K562 (cell line): ENCODE results near the gene NIPBL. TPM values are rescaled to one million over a fixed set of nuclear protein-coding genes. Genes with fewer than 3 reads are reported as not detected.

ENCODE experiments used
- ATAC-seq: fragments of 200-7000 bp; cut with Tn5 transposase; 3 replicates; pipeline ENCODE4 v1.9.1; 2020; ENCODE audit warnings: moderate library complexity
- BruUV-seq: library from RNA; stranded (reverse); fragments of 400-500 nt; replicated peaks from 2 replicates; lab custom pipeline; 2021; lab: Mats Ljungman, UMichigan
- CTCF ChIA-PET: fragments of 300-600 bp; formaldehyde crosslinking; extraction: SDS; loops from one replicate; lab custom pipeline; 2021; ENCODE audit warnings: low intra/inter-chr PET ratio; lab: Yijun Ruan, JAX
- POLR2A ChIA-PET: fragments of 300-600, 350-650 bp; sonication (Branson Sonifier 250); formaldehyde crosslinking; extraction: SDS; loops from one replicate; lab custom pipeline; 2021; ENCODE audit warnings: antibody characterized with exemption, inconsistent platforms; lab: Yijun Ruan, JAX
- DNase-seq, 4 experiments: peaks; one replicate each; pipeline versions ENCODE4 v3.0.0 to v3.0.0-alpha.2; 2011 to 2018; ENCODE audit warnings: low spot score in 3 of 4, mixed read lengths in 3 of 4; ENCODE audit errors: extremely low read depth in 1 of 4
- FAIRE-seq: peaks from 2 replicates; lab custom pipeline; 2011; peaks lifted over from hg19 to GRCh38; lab: Jason Lieb, UNC
- H2AFZ ChIP-seq: 2 replicates; pipeline ENCODE4 v1.6.0; 2011; ENCODE audit warnings: low read depth, low read length, control low read depth, inconsistent platforms
- H3K27ac ChIP-seq: fragments of 200-600 bp; 3 replicates; pipeline ENCODE4 v1.8.0; 2011; ENCODE audit warnings: low read depth, mild to moderate bottlenecking, control low read depth, inconsistent platforms, low read length, moderate library complexity, mixed read lengths; ENCODE audit errors: extremely low read depth
- H3K27me3 ChIP-seq, 2 experiments: fragments of 300-600 bp in 1 of 2; 2 replicates in 1 of 2; 3 replicates in 1 of 2; pipeline versions ENCODE4 v1.6.0 to v1.8.0; 2011; ENCODE audit warnings: inconsistent platforms in 2 of 2, low read length in 2 of 2, mild to moderate bottlenecking in 1 of 2, mixed read lengths in 1 of 2, moderate library complexity in 1 of 2; ENCODE audit not compliant: control insufficient read depth in 2 of 2, insufficient read depth in 2 of 2
- H3K36me3 ChIP-seq: fragments of 300-600 bp; 3 replicates; pipeline ENCODE4 v1.8.0; 2011; ENCODE audit warnings: mild to moderate bottlenecking, low read length, inconsistent platforms; ENCODE audit not compliant: control insufficient read depth, insufficient read depth
- H3K4me1 ChIP-seq, 2 experiments: fragments of 200-600 bp in 1 of 2; replicated peaks in 1 of 2; 2 replicates in 1 of 2; 3 replicates in 1 of 2; pipeline versions ENCODE4 v1.5.1 to v1.8.0; 2011; ENCODE audit warnings: inconsistent platforms in 2 of 2, low read length in 2 of 2, mild to moderate bottlenecking in 1 of 2, mixed read lengths in 1 of 2, moderate library complexity in 1 of 2; ENCODE audit not compliant: control insufficient read depth in 2 of 2, insufficient read depth in 2 of 2
- H3K4me2 ChIP-seq: 2 replicates; pipeline ENCODE4 v1.6.1; 2011; ENCODE audit warnings: low read length, control low read depth, inconsistent platforms, mixed read lengths; ENCODE audit not compliant: insufficient read depth
- H3K4me3 ChIP-seq: fragments of 200-600 bp; sonication (generic), shearing (Covaris generic); 2 replicates; pipeline ENCODE4 v1.5.1; 2016; ENCODE audit warnings: control low read depth, inconsistent platforms
- H3K79me2 ChIP-seq: fragments of 200-600 bp; 3 replicates; pipeline ENCODE4 v1.8.0; 2011; ENCODE audit warnings: low read length, inconsistent platforms; ENCODE audit not compliant: control insufficient read depth, insufficient read depth
- H3K9ac ChIP-seq, 2 experiments: 2 replicates each; pipeline versions ENCODE4 v1.6.0 to v1.6.1; 2011; ENCODE audit warnings: low read depth in 2 of 2, low read length in 2 of 2, control low read depth in 1 of 2, inconsistent platforms in 1 of 2, mild to moderate bottlenecking in 1 of 2, mixed read lengths in 1 of 2; ENCODE audit not compliant: insufficient read depth in 1 of 2
- H3K9me1 ChIP-seq: one replicate; pipeline ENCODE4 v1.6.0; 2011; ENCODE audit warnings: inconsistent platforms, mild to moderate bottlenecking, low read length, moderate library complexity; ENCODE audit not compliant: control insufficient read depth, insufficient read depth
- H3K9me3 ChIP-seq: replicated peaks from 2 replicates; pipeline ENCODE4 v1.5.1; 2011; ENCODE audit warnings: low read depth, low read length, inconsistent platforms; ENCODE audit not compliant: control insufficient read depth, insufficient read depth
- H4K20me1 ChIP-seq: replicated peaks from 2 replicates; pipeline ENCODE4 v1.6.1; 2011; ENCODE audit warnings: low read length, inconsistent platforms, mixed read lengths; ENCODE audit not compliant: control insufficient read depth, insufficient read depth
- FOXM1 ChIP-seq, 2 experiments: fragments of 450-650 bp in 1 of 2; sonication (generic) in 1 of 2; formaldehyde crosslinking in 1 of 2; IDR thresholded peaks; 2 replicates each; pipeline versions ENCODE4 v1.6.1 to v1.9.0; 2017 to 2022; ENCODE audit warnings: low read depth in 2 of 2, mild to moderate bottlenecking in 2 of 2, missing genetic modification reagents in 1 of 2, moderate library complexity in 1 of 2
- GABPA ChIP-seq: fragments of 200-800 bp; sonication (Bioruptor generic); conservative IDR thresholded peaks from 2 replicates; pipeline ENCODE4 v1.6.1; 2016; ENCODE audit warnings: low read depth, missing genetic modification characterization, missing compliant biosample characterization
- GATAD2B ChIP-seq: fragments of 450-650 bp; IDR thresholded peaks from 2 replicates; pipeline ENCODE4 v1.6.1; 2017; ENCODE audit warnings: mild to moderate bottlenecking, borderline replicate concordance
- HNRNPL ChIP-seq: fragments of 200-400 bp; formaldehyde crosslinking; IDR thresholded peaks from 2 replicates; pipeline ENCODE4 v1.6.1; 2017; ENCODE audit warnings: low read depth, mild to moderate bottlenecking, low read length
- HNRNPLL ChIP-seq: fragments of 200-400 bp; formaldehyde crosslinking; IDR thresholded peaks from 2 replicates; pipeline ENCODE4 v1.6.1; 2017; ENCODE audit warnings: low read length, low read depth, mild to moderate bottlenecking; ENCODE audit not compliant: poor library complexity, severe bottlenecking
- MYC ChIP-seq, 2 experiments: fragments of 250-450 bp in 1 of 2; sonication (Bioruptor Pico) in 1 of 2; IDR thresholded peaks; 2 replicates each; pipeline versions ENCODE4 v1.5.1 to v1.6.1; 2012 to 2021; ENCODE audit warnings: low read depth in 2 of 2, borderline replicate concordance in 1 of 2, improper control_type of control experiment in 1 of 2, low read length in 1 of 2, mild to moderate bottlenecking in 1 of 2, moderate library complexity in 1 of 2
- NCOA2 ChIP-seq, 2 experiments: fragments of 450-650 bp; IDR thresholded peaks; 2 replicates each; pipeline ENCODE4 v1.6.1; 2018; ENCODE audit warnings: mild to moderate bottlenecking in 2 of 2, moderate library complexity in 1 of 2; ENCODE audit not compliant: partially characterized antibody in 2 of 2
- NONO ChIP-seq, 2 experiments: fragments of 200-400 bp in 1 of 2; fragments of 450-650 bp in 1 of 2; formaldehyde crosslinking in 1 of 2; IDR thresholded peaks; 2 replicates each; pipeline ENCODE4 v1.6.1; 2017; ENCODE audit warnings: low read depth in 2 of 2, mild to moderate bottlenecking in 2 of 2, moderate library complexity in 2 of 2, low read length in 1 of 2
- ZFP1 ChIP-seq: fragments of 450-650 bp; formaldehyde crosslinking; IDR thresholded peaks from 2 replicates; pipeline ENCODE4 v1.4.0; 2020; ENCODE audit warnings: mild to moderate bottlenecking, mixed read lengths
- ZNF121 ChIP-seq: sonication (generic); formaldehyde crosslinking; conservative IDR thresholded peaks from 2 replicates; pipeline ENCODE4 v1.8.0; 2022; ENCODE audit warnings: missing genetic modification reagents
- WGBS: fragments of 100-300 bp; shearing (Covaris generic); methylation state at CpG from one replicate; pipeline ENCODE4 v1.1.6; 2016; ENCODE audit warnings: low coverage, mixed read lengths; ENCODE audit not compliant: insufficient coverage; ENCODE audit errors: missing lambda C conversion rate; 5-methylcytosine and 5-hydroxymethylcytosine counted together
- in situ Hi-C: fragments of 300-500 bp; cut with MboI; formaldehyde crosslinking; loops from 4 replicates; pipeline ENCODE4 v1.15.0; 2018; ENCODE audit warnings: inconsistent platforms, mixed read lengths
- intact Hi-C: fragments of 100-400 bp; cut with micrococcal nuclease; formaldehyde crosslinking; loops from 2 replicates; pipeline ENCODE4 v1.14.2; 2022
- polyA plus RNA-seq, 8 experiments: library from polyadenylated mRNA; depleted of rRNA in 4 of 8; stranded (reverse) in 5 of 8; unstranded in 3 of 8; fragments of >200 nt; fragmentation: Nextera tagmentation in 2 of 8; fragmentation: Illumina TruSeq in 1 of 8; extraction: Ambion mirVana in 2 of 8; extraction: Trizol in 1 of 8; gene quantifications; 2 replicates each; pipeline versions ENCODE4 v1.2.1 to v1.2.3, GENCODE V29; 2011 to 2014; ENCODE audit warnings: inconsistent platforms in 1 of 8, missing spikeins in 1 of 8
- total RNA-seq, 7 experiments: library from RNA; depleted of rRNA in 6 of 7; stranded (reverse); fragments of >200 nt in 6 of 7; fragmentation: Illumina TruSeq in 2 of 7; extraction: Trizol in 2 of 7; gene quantifications; 2 replicates each; pipeline versions ENCODE4 v1.2.1 to v1.2.3, GENCODE V29; 2011 to 2021; ENCODE audit warnings: low replicate concordance in 1 of 7

The NIPBL gene
- total and polyA plus RNA-seq, 9 of the 15 experiments (the other 6 are each of a cell fraction or from before 2014, with no cell fraction given): 12.9 to 56.7 (median 38.9) TPM

GRCh38 chr5:37112383-37112991, 235.9 kb downstream of the NIPBL start:
- H3K27ac ChIP-seq: no peak overlapping the region
- BruUV-seq: no TSS peak
- CTCF ChIA-PET: no interaction called here

More at GRCh38 chr5:37112383-37112991, 235.9 kb downstream of the NIPBL start:
- in situ Hi-C loops (no loop called here), intact Hi-C loops (loop anchor here (10.0 kb wide), 1 partner anchor 378 kb away; no protein-coding TSS in a partner anchor)
- no peak overlapping the region for H2AFZ ChIP-seq
- DNase-seq (no peak), FAIRE-seq (no peak), ATAC-seq (no peak)
- POLR2A ChIA-PET: no interaction called here
- no peak overlapping the region for H3K4me2 ChIP-seq
- H3K79me2 ChIP-seq: no peaks in the 10 kb centered on the region
- peaks cover 6 to 8% of the 10 kb centered on the region in 2 experiments; a peak in 2 of 5 replicates for H3K27me3 ChIP-seq
- no peaks in the 10 kb centered on the region for H3K36me3 ChIP-seq
- no peak overlapping the region for H3K9ac ChIP-seq
- 1% methylated on average over 3 of the region's 3 CpGs for WGBS
- no peaks in the 10 kb centered on the region for H4K20me1 ChIP-seq
- no peaks in the 10 kb centered on the region for H3K9me1 ChIP-seq
- no peak overlapping the region for H3K4me3 ChIP-seq
- TF ChIP-seq ZFP1: no peak
- TF ChIP-seq GATAD2B: no peak
- no peak for TF ChIP-seq NONO (IDR thresholded peaks at IDR 0.05; ENCODE audit: low read depth in 2 of 2, low read length in 1 of 2)
- TF ChIP-seq NCOA2 (IDR thresholded peaks at IDR 0.05; ENCODE audit: partially characterized antibody in 2 of 2): no peak
- no peak for TF ChIP-seq HNRNPL
- no peak for TF ChIP-seq HNRNPLL
- TF ChIP-seq ZNF121 (CRISPR knock-in tag): no peak
- no peak for TF ChIP-seq FOXM1 (IDR thresholded peaks at IDR 0.05; ENCODE audit: low read depth)
- TF ChIP-seq FOXM1 (CRISPR knock-in tag; IDR thresholded peaks at IDR 0.05; ENCODE audit: low read depth): no peak
- TF ChIP-seq MYC (IDR thresholded peaks at IDR 0.05; ENCODE audit: low read depth, low read length): no peak
- TF ChIP-seq MYC (CRISPR knock-in tag; IDR thresholded peaks at IDR 0.05; ENCODE audit: borderline replicate concordance, low read depth): no peak
- TF ChIP-seq GABPA (tag): no peak
- H3K9me3 ChIP-seq: no peaks in the 10 kb centered on the region
- no peaks in the 10 kb centered on the region for H3K4me1 ChIP-seq
